ENCODE data around the gene DHRS7C. TPM values are rescaled to one million over a fixed set of nuclear protein-coding genes. Genes with fewer than 3 reads are reported as not detected.
"Not testable (repeated sequence)": the region's sequence is repeated elsewhere in the genome, so short reads cannot be mapped to it uniquely, and the experiment has no call there.

The DHRS7C gene
- polyA plus RNA-seq, 3 donors: not detected

DNA sequence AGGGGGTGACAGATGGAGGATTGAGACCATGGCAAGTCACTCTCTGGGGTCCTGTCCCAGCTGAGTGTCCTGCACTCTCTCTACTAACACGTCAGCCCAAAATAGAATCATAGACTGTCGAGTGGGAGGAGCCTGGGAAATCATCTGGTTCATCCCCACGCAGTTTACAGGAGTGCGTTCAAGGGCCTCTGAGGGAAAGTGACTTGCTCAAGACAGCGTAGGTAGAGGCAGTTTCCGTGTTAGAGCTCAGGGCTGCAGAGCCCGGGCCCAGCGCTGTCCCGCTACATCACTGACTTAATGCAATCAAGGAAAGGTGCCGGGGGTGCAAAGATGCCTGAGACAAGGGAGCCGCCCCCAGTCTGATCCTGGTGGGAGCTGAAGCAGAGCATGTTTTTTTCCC, 20.1 kb upstream of the DHRS7C start:
- no peak for DNase-seq (ENCODE audit: extremely low read depth in 1 of 11, low read depth in 9 of 11, low spot score in 4 of 11)

- DNase-seq (ENCODE audit: extremely low read depth in 1 of 11, low read depth in 9 of 11, low spot score in 4 of 11): no peak
Measured at GRCh38 chr17:9811086-9811485, 19.7 kb upstream of the DHRS7C start.

DNA sequence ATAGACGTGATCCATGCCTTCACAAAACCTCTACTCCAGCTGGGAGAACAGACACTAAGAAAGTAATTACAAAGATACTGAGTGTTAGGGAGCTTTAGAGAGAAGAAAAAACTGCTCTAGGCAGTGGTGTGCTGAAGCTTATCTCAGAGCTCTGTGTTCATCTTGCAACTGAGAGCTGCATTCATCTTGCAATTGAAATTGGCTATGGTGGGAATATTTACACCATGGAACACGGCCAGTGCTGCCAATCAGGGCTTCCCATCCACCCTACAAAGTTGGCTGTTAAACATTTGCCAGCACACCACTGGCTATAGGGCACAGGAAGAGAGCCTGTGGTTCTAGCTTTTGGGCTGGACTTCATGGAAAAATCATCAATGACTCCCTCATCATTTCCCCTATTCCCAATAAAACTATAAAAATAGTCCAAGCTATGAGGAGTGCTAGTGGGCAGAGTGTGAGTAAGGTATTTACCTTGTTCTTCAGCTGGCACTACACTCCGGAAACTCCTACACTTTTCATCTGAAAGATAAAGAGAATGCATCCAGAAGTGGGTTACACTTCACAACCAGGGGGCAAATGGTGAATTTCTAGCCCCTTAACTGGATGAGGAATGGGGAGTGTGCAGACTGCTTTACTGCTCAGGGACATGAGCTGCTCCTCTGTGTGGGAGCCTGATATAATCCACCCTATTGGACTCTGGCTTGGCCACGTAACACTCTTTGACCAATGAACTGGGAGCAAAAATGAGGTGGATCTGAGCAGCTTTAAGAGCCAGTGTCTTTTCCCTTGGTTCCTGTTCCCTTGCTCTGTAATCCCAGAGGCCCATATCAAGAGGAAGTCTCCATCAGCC, 18.9 kb upstream of the DHRS7C start:
- no peak for DNase-seq (ENCODE audit: extremely low read depth in 1 of 11, low read depth in 9 of 11, low spot score in 4 of 11)

DNA sequence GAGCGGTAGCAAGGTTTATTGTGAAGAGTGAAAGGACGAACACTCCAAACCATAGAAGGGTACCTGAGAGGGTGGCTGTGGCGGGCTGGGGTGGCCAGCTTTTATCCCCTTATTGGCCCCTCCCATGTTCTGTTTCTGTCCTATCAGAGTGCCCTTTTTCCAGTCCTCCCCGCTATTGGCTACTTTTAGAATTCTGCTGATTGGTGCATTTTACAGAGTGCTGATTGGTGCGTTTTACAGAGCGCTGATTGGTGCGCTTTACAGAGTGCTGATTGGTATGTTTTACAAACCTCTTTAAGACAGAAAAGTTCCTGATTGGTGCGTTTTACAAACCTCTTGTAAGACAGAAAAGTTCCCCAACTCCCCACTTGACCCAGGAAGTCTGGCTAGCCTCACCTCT, 18.0 kb upstream of the DHRS7C start:
- no peak for DNase-seq (ENCODE audit: extremely low read depth in 1 of 11, low read depth in 9 of 11, low spot score in 4 of 11)

DNA sequence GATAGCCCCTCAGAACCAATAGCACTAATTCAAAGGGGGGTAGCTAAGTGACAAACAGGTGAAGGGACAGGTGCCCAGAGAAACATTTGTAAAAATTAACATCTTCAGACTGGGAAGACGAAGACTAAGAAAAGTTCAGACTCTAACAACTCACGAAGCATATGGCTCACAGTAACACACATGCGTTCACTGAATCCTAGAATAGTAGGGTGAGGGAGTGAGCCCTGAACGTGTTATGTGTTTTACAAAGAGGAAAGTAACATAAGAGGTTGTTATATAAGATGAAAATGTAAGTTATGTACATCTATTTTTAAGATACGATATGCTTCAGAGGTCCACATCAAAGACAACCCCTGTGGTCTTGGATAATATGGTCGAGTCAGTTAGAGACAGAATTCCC, 15.3 kb upstream of the DHRS7C start:
- no peak for DNase-seq (ENCODE audit: extremely low read depth in 1 of 11, low read depth in 9 of 11, low spot score in 4 of 11)

GRCh38 chr17:9805769-9806168, 14.4 kb upstream of the DHRS7C start:
- DNase-seq (ENCODE audit: extremely low read depth in 1 of 11, low read depth in 9 of 11, low spot score in 4 of 11): no peak

GRCh38 chr17:9802697-9803096, 11.3 kb upstream of the DHRS7C start:
- DNase-seq (ENCODE audit: extremely low read depth in 1 of 11, low read depth in 9 of 11, low spot score in 4 of 11): no peak

DNA sequence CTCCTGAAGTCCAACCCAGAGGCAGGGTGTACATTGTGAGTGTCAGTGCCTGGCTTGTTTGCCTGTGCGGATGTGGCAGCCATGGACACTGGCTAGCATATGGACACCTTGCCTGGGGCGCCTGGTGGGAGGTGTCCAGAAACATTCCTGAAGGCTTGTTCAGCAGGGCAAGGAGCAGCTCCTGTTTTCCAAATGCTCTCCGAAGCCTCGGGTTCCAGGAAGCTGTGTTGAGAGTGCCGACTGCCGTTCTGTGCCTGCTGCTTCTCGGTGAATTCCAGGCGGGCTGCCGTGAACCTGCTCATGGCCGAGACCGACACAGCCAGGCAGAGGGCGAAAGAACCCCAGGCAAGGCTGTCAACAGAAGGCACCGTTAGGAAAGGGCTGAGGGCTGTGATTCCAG, 10.9 kb upstream of the DHRS7C start:
- no peak for DNase-seq (ENCODE audit: extremely low read depth in 1 of 11, low read depth in 9 of 11, low spot score in 4 of 11)

DNA sequence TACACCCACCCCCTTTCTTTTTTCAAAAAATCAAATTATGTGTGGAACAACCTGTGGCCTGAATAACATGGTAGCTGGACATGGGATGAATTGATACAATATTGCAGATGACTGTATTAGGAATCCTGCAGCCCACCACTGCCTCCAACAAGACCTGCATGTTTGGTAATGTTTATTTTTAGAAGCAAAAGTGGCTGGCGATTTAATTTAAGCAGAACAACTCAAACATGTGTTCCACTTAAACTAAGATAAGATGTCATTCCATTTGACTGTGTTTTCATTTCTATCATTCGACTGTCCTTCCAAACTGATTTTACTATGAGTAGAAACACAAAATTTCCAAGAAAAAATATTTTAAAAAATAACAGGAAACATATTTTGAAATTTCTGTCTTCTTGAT, 10.1 kb upstream of the DHRS7C start:
- DNase-seq (ENCODE audit: extremely low read depth in 1 of 11, low read depth in 9 of 11, low spot score in 4 of 11): no peak

GRCh38 chr17:9798724-9799123, 7.3 kb upstream of the DHRS7C start:
- DNase-seq (ENCODE audit: extremely low read depth in 1 of 11, low read depth in 9 of 11, low spot score in 4 of 11): no peak

DNA sequence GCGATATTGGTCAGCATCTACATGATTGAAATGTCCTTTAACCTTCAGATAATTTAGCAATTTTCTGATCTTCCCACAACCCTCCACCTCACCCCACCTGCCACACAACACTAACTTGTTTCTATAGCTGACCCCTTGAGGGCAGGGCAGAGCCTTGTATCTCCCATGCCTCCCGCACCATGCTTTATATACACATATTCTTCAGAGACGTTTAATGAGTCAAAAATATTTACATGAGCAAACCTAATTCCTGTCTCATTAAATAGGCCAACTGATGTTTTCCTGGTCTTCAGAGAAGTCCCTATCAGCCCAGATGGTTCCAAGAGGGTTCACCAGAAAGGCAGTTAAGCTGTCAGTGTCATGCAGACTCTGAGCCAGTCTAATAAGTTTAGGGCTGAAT, 6.6 kb upstream of the DHRS7C start:
- DNase-seq (ENCODE audit: extremely low read depth in 1 of 11, low read depth in 9 of 11, low spot score in 4 of 11): no peak

DNA sequence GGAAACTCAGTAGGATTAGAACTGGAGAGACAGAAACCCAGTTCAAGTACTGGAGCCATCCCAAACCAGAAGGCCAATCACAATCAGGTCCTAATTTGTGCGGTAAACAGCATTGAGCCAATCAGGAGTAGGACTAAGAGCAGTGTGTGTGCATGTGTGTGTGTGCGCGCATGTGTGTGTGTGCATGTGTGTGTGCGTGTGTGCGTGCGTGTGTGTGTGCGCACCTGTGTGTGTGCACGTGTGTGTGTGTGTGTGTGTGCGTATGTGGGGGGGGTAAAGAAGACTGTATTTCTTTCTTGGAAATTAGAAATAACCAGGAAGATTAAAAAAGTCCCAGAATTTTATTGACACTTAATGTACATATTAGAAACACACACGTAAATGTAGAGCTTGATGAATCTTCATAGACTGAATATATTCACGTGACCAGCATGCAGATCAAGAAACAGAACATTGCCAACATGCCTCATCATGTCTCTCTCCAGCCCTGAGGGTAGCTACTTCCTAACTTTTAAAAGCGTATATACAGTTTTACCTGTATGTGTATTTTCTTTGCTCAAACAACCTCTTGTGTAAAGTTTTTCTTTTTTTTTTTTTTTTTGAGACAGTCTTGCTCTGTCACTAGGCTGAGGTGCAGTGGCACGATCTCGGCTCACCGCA, 919 bp upstream of the DHRS7C start:
- no peak for DNase-seq (ENCODE audit: extremely low read depth in 1 of 11, low read depth in 9 of 11, low spot score in 4 of 11)

GRCh38 chr17:9790316-9790715, 1.1 kb downstream of the DHRS7C start:
- no peak for DNase-seq (ENCODE audit: extremely low read depth in 1 of 11, low read depth in 9 of 11, low spot score in 4 of 11)

DNA sequence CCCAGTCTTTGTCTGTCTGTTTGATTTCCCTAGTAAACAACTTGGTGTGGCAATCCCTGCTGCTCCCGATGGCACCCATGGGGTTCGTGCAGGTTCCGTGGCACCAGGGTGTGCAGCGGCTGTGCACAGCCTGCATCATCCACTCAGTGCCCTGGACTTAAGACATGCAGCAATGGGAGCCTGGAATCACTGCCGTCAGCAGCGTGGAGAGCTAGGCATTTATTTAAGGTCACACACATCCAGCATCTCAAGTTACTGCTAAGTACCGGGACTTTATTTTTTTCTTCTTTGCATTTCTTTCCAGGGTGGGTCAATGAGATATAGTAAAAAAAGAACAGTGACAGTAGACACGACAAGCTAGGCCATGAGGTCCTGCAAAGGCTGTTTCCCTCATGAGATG, 2.8 kb downstream of the DHRS7C start:
- DNase-seq (ENCODE audit: extremely low read depth in 1 of 11, low read depth in 9 of 11, low spot score in 4 of 11): no peak

DNA sequence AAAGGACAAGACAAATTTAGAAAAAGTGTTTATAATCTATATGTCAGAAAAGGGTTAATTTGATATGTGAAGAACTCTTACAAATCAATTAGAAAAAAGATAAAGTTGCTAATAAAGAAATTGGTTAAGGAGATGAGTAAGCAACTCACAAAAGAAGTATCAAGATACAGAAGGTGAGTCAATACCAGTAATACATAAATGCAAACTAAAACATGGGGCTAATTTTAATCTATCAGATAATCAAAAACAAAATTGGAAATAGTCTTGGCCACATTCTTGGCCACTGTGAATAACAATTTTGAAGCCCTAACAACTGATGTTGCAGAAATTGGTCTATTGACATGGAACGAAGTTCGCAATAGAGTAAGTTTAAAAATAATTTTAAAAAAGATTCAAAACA, 6.8 kb downstream of the DHRS7C start:
- no peak for DNase-seq (ENCODE audit: extremely low read depth in 1 of 11, low read depth in 9 of 11, low spot score in 4 of 11)

DNA sequence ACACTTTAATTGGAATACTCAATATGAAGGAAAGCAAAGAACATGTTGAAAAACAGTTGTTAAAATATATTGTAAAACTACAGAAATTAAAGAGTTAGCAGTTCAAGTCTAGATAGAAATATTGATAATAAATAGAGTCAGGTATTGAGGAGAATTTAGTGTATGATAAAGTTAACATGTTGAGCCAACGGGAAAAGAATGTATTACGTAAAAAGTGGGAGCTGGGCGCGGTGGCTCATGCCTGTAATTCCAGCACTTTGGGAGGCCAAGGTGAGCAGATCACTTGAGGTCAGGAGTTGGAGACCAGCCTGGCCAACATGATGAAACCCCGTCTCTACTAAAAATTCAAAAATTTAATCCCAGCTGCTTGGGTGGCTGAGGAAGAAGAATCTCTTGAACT, 7.9 kb downstream of the DHRS7C start:
- DNase-seq (ENCODE audit: extremely low read depth in 1 of 11, low read depth in 9 of 11, low spot score in 4 of 11): not testable (repeated sequence)

DNA sequence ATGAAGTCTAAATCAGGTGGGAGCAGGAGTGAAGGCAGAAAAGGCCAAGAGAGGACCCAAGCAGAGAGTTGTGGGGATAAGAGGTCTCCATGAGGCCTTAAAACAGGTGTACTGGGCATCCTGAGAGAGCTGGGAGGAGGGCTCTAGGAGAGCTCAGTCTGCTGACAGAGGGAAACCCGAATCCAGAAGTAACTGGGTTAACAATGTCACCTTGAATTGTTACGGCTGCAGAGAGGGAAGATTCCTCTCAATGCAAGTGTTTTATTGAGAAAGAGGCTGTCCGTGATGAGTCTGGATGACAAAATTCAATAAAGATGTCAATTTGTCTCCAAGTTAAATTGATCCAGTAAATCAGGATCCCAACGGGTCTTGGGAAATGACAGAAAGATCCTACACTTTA, 8.3 kb downstream of the DHRS7C start:
- DNase-seq (ENCODE audit: extremely low read depth in 1 of 11, low read depth in 9 of 11, low spot score in 4 of 11): no peak

- no peak for DNase-seq (ENCODE audit: extremely low read depth in 1 of 11, low read depth in 9 of 11, low spot score in 4 of 11)
Measured at GRCh38 chr17:9780552-9780951, 10.8 kb downstream of the DHRS7C start.

GRCh38 chr17:9776911-9777310, 14.5 kb downstream of the DHRS7C start:
- DNase-seq (ENCODE audit: extremely low read depth in 1 of 11, low read depth in 9 of 11, low spot score in 4 of 11): no peak

DNA sequence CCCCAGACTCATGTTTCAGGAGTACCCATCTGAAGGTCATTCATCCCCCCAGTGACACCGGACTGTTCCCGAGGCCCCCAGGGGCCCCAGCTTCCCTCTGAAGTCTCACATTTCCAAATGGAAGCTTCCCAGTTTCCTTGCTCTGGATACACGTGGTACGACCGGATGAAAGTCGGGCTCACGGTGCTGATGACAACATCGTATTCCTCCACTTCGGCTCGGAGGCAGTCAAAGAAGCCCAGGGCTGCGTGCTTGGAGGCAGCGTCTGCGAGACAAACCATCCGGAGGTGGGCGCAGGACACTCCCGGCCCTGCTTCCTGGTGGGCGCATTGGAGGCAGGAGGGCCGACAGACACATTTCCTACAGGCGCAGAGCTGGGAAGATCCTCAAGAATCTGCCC, 18.7 kb downstream of the DHRS7C start:
- no peak for DNase-seq (ENCODE audit: extremely low read depth in 1 of 11, low read depth in 9 of 11, low spot score in 4 of 11)

GRCh38 chr17:9771465-9771864, 19.9 kb downstream of the DHRS7C start:
- DNase-seq (ENCODE audit: extremely low read depth in 1 of 11, low read depth in 9 of 11, low spot score in 4 of 11): no peak
